Pancreas (tissue), 10 donors: Measurements from ENCODE around the gene PELO. TPM values are rescaled to one million over a fixed set of nuclear protein-coding genes. Genes with fewer than 3 reads are reported as not detected.

Experiments
- ATAC-seq, 4 donors: fragments of 200-7000 bp; cut with Tn5 transposase; one replicate each; pipeline versions ENCODE4 v1.8.0 to v1.9.1; 2020; ENCODE audit warnings: mild to moderate bottlenecking in 4 of 4, moderate library complexity in 4 of 4
- DNase-seq, 6 donors: peaks; one replicate each; pipeline ENCODE4 v3.0.0-alpha.2; 2020
- FAIRE-seq: peaks from 2 replicates; lab custom pipeline; 2012; peaks lifted over from hg19 to GRCh38; lab: Jason Lieb, UNC
- H3K27ac ChIP-seq, 4 donors: fragments of 200-600 bp; sonication (generic); 1 replicate in 3 of 4; 2 replicates in 1 of 4; pipeline versions ENCODE4 v1.5.0 to v1.8.0; 2020
- H3K27me3 ChIP-seq, 4 donors: fragments of 200-600 bp; one replicate each; pipeline ENCODE4 v1.8.0; 2021
- H3K36me3 ChIP-seq, 3 donors: fragments of 200-600 bp; sonication (generic) in 1 of 3; one replicate each; pipeline versions ENCODE4 v1.5.0 to v1.8.0; 2020 to 2021
- H3K4me1 ChIP-seq, 3 donors: fragments of 200-600 bp; one replicate each; pipeline ENCODE4 v1.8.0; 2021
- H3K4me3 ChIP-seq, 4 donors: fragments of 200-600 bp; sonication (generic) in 2 of 4; one replicate each; pipeline versions ENCODE4 v1.5.0 to v1.8.0; 2020 to 2021
- H3K9me3 ChIP-seq, 4 donors: fragments of 200-600 bp; one replicate each; pipeline ENCODE4 v1.8.0; 2021
- CTCF ChIP-seq, 4 donors: fragments of 200-600 bp; sonication (generic) in 3 of 4; IDR thresholded peaks; one replicate each; pipeline versions ENCODE4 v1.5.0 to v1.8.0; 2021; ENCODE audit warnings: antibody characterized with exemption in 4 of 4
- WGBS, 2 donors: extraction: QIAGEN DNeasy Blood & Tissue Kit; methylation state at CpG; one replicate each; pipeline ENCODE4 v1.1.7; 2013; 5-methylcytosine and 5-hydroxymethylcytosine counted together
- intact Hi-C, 3 donors: fragments of 100-400 bp; cut with DNase I; formaldehyde crosslinking; loops; one replicate each; pipeline versions ENCODE4 v1.11.1 to v1.14.2; 2022
- polyA plus RNA-seq, 2 donors: library from polyadenylated mRNA; stranded (reverse); fragments of 200-250 nt; gene quantifications; one replicate each; pipeline ENCODE4 v1.2.3, GENCODE V29; 2013
- total RNA-seq, 6 donors: library from RNA; stranded (reverse); fragmentation: NEBNext Ultra II Directional in 4 of 6; extraction: Animal tissue kit (Norgen Biotek cat#: 25700) in 4 of 6; gene quantifications; one replicate each; pipeline versions ENCODE4 v1.2.1 to v1.2.4, GENCODE V29; 2021 to 2023
- donor health status: healthy with polysubstance abuse.
- donor health status: DM: no; HTN: no; CAD: no; lungs with moderate emphysema.
- donor health status: DM: no; HTN: no; CAD: no.
- donor health status: control.
- donor health status: control.
- donor health status: Bipolar disorder and iron deficiency.
- donor health status: DM: yes; HTN: yes; CAD: no.
- donor health status: DM: no; HTN: no; CAD: no.
- donor health status: DM: no; HTN: no; CAD: no.
- donor health status: DM: yes; HTN: yes; CAD: no.

PELO gene
- total and polyA plus RNA-seq, 8 donors: 2.0 to 12.2 (median 7.0) TPM

- H3K27ac ChIP-seq: no peak overlapping the region
- DNase-seq (no peak), FAIRE-seq (no peak), ATAC-seq (no peak)
- H3K27me3 ChIP-seq: no peaks in the 10 kb centered on the region
- no peak overlapping the region for H3K4me3 ChIP-seq
- intact Hi-C loops: no loop called here
- no peaks in the 10 kb centered on the region for H3K9me3 ChIP-seq
- H3K4me1 ChIP-seq: peaks cover 0 to 4% (median 0%) of the 10 kb centered on the region in 3 donors
- TF ChIP-seq CTCF (IDR thresholded peaks at IDR 0.05): no peak
- 89 to 93% methylated on average over 4 of the region's 4 CpGs for WGBS, 2 donors
- H3K36me3 ChIP-seq: no peaks in the 10 kb centered on the region
These were observed 17.3 kb upstream of the PELO start for GRCh38 chr5:52770287-52770939.

GRCh38 chr5:52771343-52772039, 16.2 kb upstream of the PELO start:
- no peak for DNase-seq
- H3K36me3 ChIP-seq: no peaks in the 10 kb centered on the region
- TF ChIP-seq CTCF (IDR thresholded peaks at IDR 0.05): no peak
- no peak overlapping the region for H3K27ac ChIP-seq
- WGBS, 2 donors: 76 to 85% methylated on average over 3 of the region's 3 CpGs
- H3K9me3 ChIP-seq: no peaks in the 10 kb centered on the region
- intact Hi-C loops: no loop called here
- no peak for FAIRE-seq
- H3K4me3 ChIP-seq: no peak overlapping the region
- peaks cover 0 to 4% (median 0%) of the 10 kb centered on the region in 3 donors for H3K4me1 ChIP-seq
- no peak for ATAC-seq
- no peaks in the 10 kb centered on the region for H3K27me3 ChIP-seq

- TF ChIP-seq CTCF (IDR thresholded peaks at IDR 0.05): no peak
- Histone ChIP-seq H3K9me3 (no peaks in the 10 kb centered on the region), H3K36me3 (no peaks in the 10 kb centered on the region), H3K4me3 (no peak overlapping the region), H3K27ac (no peak overlapping the region), H3K27me3 (no peaks in the 10 kb centered on the region), H3K4me1 (peaks cover 0 to 4% (median 0%) of the 10 kb centered on the region in 3 donors)
- DNase-seq (no peak), ATAC-seq (no peak), FAIRE-seq (no peak)
- intact Hi-C loops: no loop called here
These were observed 15.0 kb upstream of the PELO start for GRCh38 chr5:52772668-52773067.

GRCh38 chr5:52773342-52773741, 14.4 kb upstream of the PELO start:
- WGBS, 2 donors: 81 to 91% methylated on average over 2 of the region's 2 CpGs
- Histone ChIP-seq H3K9me3 (no peaks in the 10 kb centered on the region), H3K27me3 (no peaks in the 10 kb centered on the region), H3K4me3 (no peak overlapping the region), H3K27ac (no peak overlapping the region), H3K4me1 (peaks cover 0 to 4% (median 0%) of the 10 kb centered on the region in 3 donors), H3K36me3 (no peaks in the 10 kb centered on the region)
- no peak for TF ChIP-seq CTCF (IDR thresholded peaks at IDR 0.05)
- FAIRE-seq: no peak
- DNase-seq: no peak
- intact Hi-C loops: no loop called here
- ATAC-seq: no peak

- no peaks in the 10 kb centered on the region for H3K9me3 ChIP-seq
- no peaks in the 10 kb centered on the region for H3K36me3 ChIP-seq
- no peak for TF ChIP-seq CTCF (IDR thresholded peaks at IDR 0.05)
- ATAC-seq (no peak), DNase-seq (no peak), FAIRE-seq (no peak)
- intact Hi-C loops: no loop called here
- WGBS, 2 donors: 35 to 42% methylated on average over 5 of the region's 5 CpGs
- peaks cover 0 to 4% (median 0%) of the 10 kb centered on the region in 3 donors for H3K4me1 ChIP-seq
- H3K4me3 ChIP-seq: no peak overlapping the region
- no peaks in the 10 kb centered on the region for H3K27me3 ChIP-seq
- no peak overlapping the region for H3K27ac ChIP-seq
These were observed 13.7 kb upstream of the PELO start for GRCh38 chr5:52774005-52774410.
